WERI-Rb-1 (cell line): Measurements from ENCODE around the gene MMP12.

Experiments used
- DNase-seq: peaks from one replicate; pipeline ENCODE4 v3.0.0-alpha.2; 2020
- H3K27ac ChIP-seq: fragments of 250-450 bp; sonication (Bioruptor Pico); 2 replicates; pipeline ENCODE4 v1.5.1; 2020; ENCODE audit warnings: mild to moderate bottlenecking, moderate library complexity
- H3K27me3 ChIP-seq: fragments of 250-450 bp; sonication (Bioruptor Pico); 2 replicates; pipeline ENCODE4 v1.5.1; 2021; ENCODE audit warnings: mild to moderate bottlenecking, low read depth, moderate library complexity; ENCODE audit not compliant: insufficient read depth, severe bottlenecking
- H3K36me3 ChIP-seq: fragments of 250-450 bp; sonication (Bioruptor Pico); 2 replicates; pipeline ENCODE4 v1.5.1; 2020; ENCODE audit warnings: mild to moderate bottlenecking, moderate library complexity
- H3K4me3 ChIP-seq: 2 replicates; pipeline ENCODE4 v1.5.1; 2011; ENCODE audit warnings: low read depth, mild to moderate bottlenecking, control low read depth, low read length
- H3K9me3 ChIP-seq: fragments of 250-450 bp; sonication (Bioruptor Pico); 2 replicates; pipeline ENCODE4 v1.5.1; 2021; ENCODE audit warnings: mild to moderate bottlenecking, moderate library complexity; ENCODE audit not compliant: severe bottlenecking
- CTCF ChIP-seq: IDR thresholded peaks from 2 replicates; pipeline ENCODE4 v1.5.1; 2011; ENCODE audit warnings: low read depth, mild to moderate bottlenecking, control low read depth, inconsistent platforms, low read length

The MMP12 gene

GRCh38 chr11:102833731-102834130 is 41.1 kb downstream of the MMP12 start:
- TF ChIP-seq CTCF = no peak
- no peak overlapping the region for H3K27ac ChIP-seq
- H3K36me3 ChIP-seq = no peaks in the 10 kb centered on the region
- no peaks in the 10 kb centered on the region for H3K9me3 ChIP-seq
- no peaks in the 10 kb centered on the region for H3K27me3 ChIP-seq
- no peak overlapping the region for H3K4me3 ChIP-seq
- no peak for DNase-seq

DNA sequence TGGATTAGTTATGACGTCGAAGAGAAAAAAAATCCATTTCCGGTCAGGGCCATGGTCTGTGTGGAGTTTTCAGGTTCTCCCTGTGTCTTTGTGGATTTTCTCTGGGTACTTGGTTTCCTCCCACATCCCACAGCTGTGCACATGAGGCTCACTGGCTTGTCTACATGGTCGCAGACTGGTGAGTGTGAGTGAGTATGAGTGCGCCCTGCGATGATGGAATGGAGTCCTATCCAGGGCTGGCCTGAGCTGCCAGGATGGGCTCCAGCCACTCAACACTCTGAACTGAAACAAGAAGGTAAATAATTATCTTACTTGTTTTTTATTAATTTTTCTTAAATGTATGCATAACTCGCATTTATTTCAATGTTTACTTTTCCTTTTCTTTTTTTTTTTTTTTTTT is 42.2 kb downstream of the MMP12 start:
- no peaks in the 10 kb centered on the region for H3K27me3 ChIP-seq
- no peak for DNase-seq
- no peak overlapping the region for H3K27ac ChIP-seq
- no peaks in the 10 kb centered on the region for H3K9me3 ChIP-seq
- no peak for TF ChIP-seq CTCF
- H3K36me3 ChIP-seq = no peaks in the 10 kb centered on the region
- H3K4me3 ChIP-seq = no peak overlapping the region

DNA sequence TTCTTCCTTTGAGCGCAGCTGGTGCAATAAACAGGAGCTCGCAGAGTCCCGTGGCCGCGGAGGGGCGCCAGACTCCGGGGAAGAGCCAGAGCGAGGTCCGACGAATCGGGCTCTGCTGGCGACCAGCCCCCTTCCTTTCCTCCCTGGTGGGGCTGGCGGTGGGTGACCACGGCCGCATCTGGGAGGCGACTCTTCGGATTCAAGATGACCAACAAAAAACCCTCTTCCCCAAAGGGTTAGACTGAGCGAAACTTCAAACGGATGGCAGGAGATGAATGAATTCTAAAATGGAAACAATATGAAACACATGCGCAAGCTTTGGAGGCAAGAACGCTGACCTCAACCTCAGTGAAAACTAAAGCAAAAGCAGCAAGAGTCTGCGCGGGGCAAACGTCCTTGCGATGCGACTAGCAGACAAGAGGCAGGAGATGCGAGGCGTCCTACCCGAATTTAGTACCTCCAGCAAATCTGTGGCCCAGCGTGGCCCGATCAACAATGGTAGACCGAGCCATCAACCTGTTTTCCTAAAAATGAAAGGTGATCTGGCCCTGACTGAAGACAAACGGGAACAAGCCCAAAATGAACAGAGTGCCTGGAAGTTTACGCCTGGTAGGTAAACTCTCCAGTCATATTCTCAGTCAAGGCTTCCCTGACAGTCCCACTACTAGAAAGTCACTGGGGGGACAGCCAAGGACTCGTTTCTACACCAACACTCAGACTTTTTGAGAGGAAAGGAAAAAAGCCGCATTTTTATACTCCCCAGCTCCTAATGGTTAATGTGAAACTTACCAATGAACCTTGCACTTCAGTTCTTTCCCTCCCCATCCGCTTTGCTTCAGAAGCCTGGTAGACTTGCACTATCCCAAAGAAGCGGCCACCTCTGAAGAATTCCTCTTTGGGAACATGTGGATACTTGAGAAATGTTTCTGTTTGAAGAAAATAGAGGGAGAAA is 43.0 kb downstream of the MMP12 start:
- Histone ChIP-seq H3K36me3 (no peaks in the 10 kb centered on the region), H3K9me3 (no peaks in the 10 kb centered on the region), H3K4me3 (no peak overlapping the region), H3K27ac (no peak overlapping the region), H3K27me3 (no peaks in the 10 kb centered on the region)
- no peak for TF ChIP-seq CTCF
- DNase-seq = no peak

GRCh38 chr11:102831128-102831488 is 43.7 kb downstream of the MMP12 start:
- no peaks in the 10 kb centered on the region for H3K36me3 ChIP-seq
- no peak for TF ChIP-seq CTCF
- no peak overlapping the region for H3K4me3 ChIP-seq
- H3K9me3 ChIP-seq = peaks cover under 1% of the 10 kb centered on the region
- no peak overlapping the region for H3K27ac ChIP-seq
- DNase-seq = no peak
- H3K27me3 ChIP-seq = no peaks in the 10 kb centered on the region

DNA sequence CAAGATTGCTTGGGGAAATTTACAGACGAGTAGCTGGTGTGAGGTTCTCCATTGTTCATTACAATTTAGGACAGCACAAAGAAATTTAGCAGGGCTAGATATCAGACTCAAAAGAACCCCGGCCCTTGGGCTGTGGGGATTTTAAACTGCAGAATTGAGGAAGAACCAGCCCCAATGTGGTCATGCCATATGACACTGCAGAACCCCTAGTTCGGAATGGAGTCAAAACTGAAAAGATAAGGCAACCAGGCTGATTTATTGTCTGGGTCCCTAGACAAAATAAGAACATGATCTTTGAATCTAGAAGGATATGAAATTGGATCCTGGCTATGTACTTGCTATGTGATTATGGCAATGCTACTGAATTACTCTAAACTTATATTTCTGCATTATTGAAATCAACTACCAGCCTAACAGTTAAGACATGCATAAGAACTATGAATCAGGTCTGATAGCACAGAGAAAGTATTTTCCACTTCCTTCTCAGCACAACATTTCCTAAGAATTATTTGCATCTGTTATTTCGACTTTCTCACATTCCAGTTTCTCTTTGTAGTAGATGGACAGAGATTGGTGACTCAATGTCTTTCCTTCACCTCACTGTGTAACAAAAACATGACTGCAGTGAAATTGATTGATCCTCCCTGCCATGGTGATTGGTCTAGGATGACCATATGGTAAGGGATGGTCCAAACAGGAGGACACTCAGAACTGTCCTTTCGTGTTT is 44.6 kb downstream of the MMP12 start:
- peaks cover 2% of the 10 kb centered on the region for H3K9me3 ChIP-seq
- no peaks in the 10 kb centered on the region for H3K36me3 ChIP-seq
- no peak for TF ChIP-seq CTCF
- H3K27me3 ChIP-seq = no peaks in the 10 kb centered on the region
- H3K27ac ChIP-seq = no peak overlapping the region
- no peak overlapping the region for H3K4me3 ChIP-seq
- no peak for DNase-seq
